A549 (cell line): Measurements from ENCODE around the gene SLC37A1. TPM values are rescaled to one million over a fixed set of nuclear protein-coding genes. Genes with fewer than 3 reads are reported as not detected.

Experiments
- ATAC-seq, 2 experiments: fragments of 200-7000 bp in 1 of 2; fragments of >200 bp in 1 of 2; cut with Nextera tagmentation in 1 of 2; cut with Tn5 transposase in 1 of 2; 3 replicates each; pipeline versions ENCODE4 v1.8.0 to v1.9.1; 2018 to 2020; ENCODE audit warnings: mild to moderate bottlenecking in 1 of 2, moderate library complexity in 1 of 2
- CTCF ChIA-PET: fragments of 300-600 bp; sonication (Branson Sonifier 250); formaldehyde crosslinking; extraction: SDS; loops from one replicate; lab custom pipeline; 2021; ENCODE audit warnings: antibody characterized with exemption, inconsistent platforms; lab: Yijun Ruan, JAX
- POLR2A ChIA-PET: fragments of 350-600 bp; formaldehyde crosslinking; extraction: SDS; loops from one replicate; lab custom pipeline; 2021; ENCODE audit warnings: antibody characterized with exemption, inconsistent platforms; lab: Yijun Ruan, JAX
- DNase-seq, 2 experiments: peaks; one replicate each; pipeline versions ENCODE4 v3.0.0 to v3.0.0-alpha.2; 2011 to 2016; ENCODE audit warnings: low read depth in 1 of 2, low spot score in 1 of 2
- FAIRE-seq: peaks from 2 replicates; lab custom pipeline; 2011; peaks lifted over from hg19 to GRCh38; lab: Jason Lieb, UNC
- H3K27ac ChIP-seq, 2 experiments: fragments of >200 bp; sonication (Bioruptor Twin); formaldehyde crosslinking; 3 replicates each; pipeline ENCODE4 v1.5.1; 2016 to 2017
- H3K4me1 ChIP-seq: fragments of >200 bp; sonication (Bioruptor Twin); formaldehyde crosslinking; 3 replicates; pipeline ENCODE4 v1.6.1; 2016
- H3K4me2 ChIP-seq: fragments of >200 bp; sonication (Bioruptor Twin); formaldehyde crosslinking; 3 replicates; pipeline ENCODE4 v1.6.1; 2016
- H3K4me3 ChIP-seq: fragments of >200 bp; sonication (Bioruptor Twin); formaldehyde crosslinking; 3 replicates; pipeline ENCODE4 v1.5.1; 2016
- H3K9me3 ChIP-seq: fragments of >200 bp; sonication (Bioruptor Twin); formaldehyde crosslinking; 3 replicates; pipeline ENCODE4 v1.6.1; 2016
- CBX2 ChIP-seq: fragments of 200-600 bp; sonication (generic); IDR thresholded peaks from 2 replicates; pipeline ENCODE4 v1.6.1; 2016; ENCODE audit warnings: low read depth, mild to moderate bottlenecking, borderline replicate concordance
- CBX8 ChIP-seq: fragments of 200-600 bp; sonication (generic); IDR thresholded peaks from 2 replicates; pipeline ENCODE4 v1.6.1; 2016
- CEBPB ChIP-seq, 2 experiments: fragments of >200 bp in 1 of 2; sonication (Bioruptor Twin) in 1 of 2; formaldehyde crosslinking in 1 of 2; IDR thresholded peaks; 2 replicates each; pipeline ENCODE4 v1.6.1; 2012 to 2016
- CHD2 ChIP-seq: fragments of 150-350 bp; IDR thresholded peaks from 2 replicates; pipeline ENCODE4 v1.6.1; 2014; ENCODE audit warnings: low read length; ENCODE audit not compliant: partially characterized antibody
- CTCF ChIP-seq: fragments of >200 bp; sonication (Bioruptor Twin); formaldehyde crosslinking; IDR thresholded peaks from 3 replicates; pipeline ENCODE4 v1.5.1; 2016
- EP300 ChIP-seq, 2 experiments: fragments of >200 bp; sonication (Bioruptor Twin); formaldehyde crosslinking; IDR thresholded peaks; 2 replicates in 1 of 2; 3 replicates in 1 of 2; pipeline ENCODE4 v1.6.1; 2016 to 2017
- FOXS1 ChIP-seq: fragments of 250-450 bp; sonication (Bioruptor Pico); IDR thresholded peaks from 2 replicates; pipeline ENCODE4 v1.5.0; 2020; ENCODE audit warnings: mild to moderate bottlenecking, moderate library complexity
- HDAC2 ChIP-seq: fragments of 200-600 bp; sonication (generic); IDR thresholded peaks from 2 replicates; pipeline ENCODE4 v1.6.1; 2016
- HEYL ChIP-seq: fragments of 250-450 bp; sonication (Bioruptor Pico); IDR thresholded peaks from 2 replicates; pipeline ENCODE4 v1.8.0; 2021; ENCODE audit warnings: mild to moderate bottlenecking, moderate library complexity
- HOXA7 ChIP-seq: fragments of 250-450 bp; sonication (Bioruptor Pico); IDR thresholded peaks from 2 replicates; pipeline ENCODE4 v1.5.0; 2020; ENCODE audit warnings: mild to moderate bottlenecking, moderate library complexity
- MAFK ChIP-seq: fragments of 450-650 bp; IDR thresholded peaks from 2 replicates; pipeline ENCODE4 v1.6.1; 2014; ENCODE audit not compliant: partially characterized antibody
- MAZ ChIP-seq: fragments of 150-350 bp; IDR thresholded peaks from 2 replicates; pipeline ENCODE4 v1.6.1; 2014; ENCODE audit warnings: antibody characterized with exemption, low read depth, low read length, borderline replicate concordance
- MYC ChIP-seq: IDR thresholded peaks from 2 replicates; pipeline ENCODE4 v1.6.1; 2012; ENCODE audit warnings: mild to moderate bottlenecking, inconsistent platforms, low read length, improper control_type of control experiment, borderline replicate concordance
- PBX3 ChIP-seq: IDR thresholded peaks from 2 replicates; pipeline ENCODE4 v1.6.1; 2012
- RAD21 ChIP-seq, 2 experiments: fragments of >200 bp in 1 of 2; sonication (Bioruptor Twin) in 1 of 2; formaldehyde crosslinking in 1 of 2; IDR thresholded peaks in 1 of 2; conservative IDR thresholded peaks in 1 of 2; 2 replicates in 1 of 2; 3 replicates in 1 of 2; pipeline ENCODE4 v1.6.1; 2012 to 2018; ENCODE audit warnings: inconsistent platforms in 1 of 2
- RARB ChIP-seq: fragments of 250-450 bp; sonication (Bioruptor Pico); IDR thresholded peaks from 2 replicates; pipeline ENCODE4 v1.8.0; 2021; ENCODE audit warnings: mild to moderate bottlenecking, moderate library complexity
- RCOR1 ChIP-seq: fragments of 150-350 bp; IDR thresholded peaks from 2 replicates; pipeline ENCODE4 v1.6.1; 2014; ENCODE audit warnings: antibody characterized with exemption, low read length, low read depth
- SREBF2 ChIP-seq: fragments of 450-650 bp; IDR thresholded peaks from 2 replicates; pipeline ENCODE4 v1.6.1; 2014; ENCODE audit warnings: mild to moderate bottlenecking, moderate library complexity
- TFCP2L1 ChIP-seq: fragments of 250-450 bp; sonication (Bioruptor Pico); IDR thresholded peaks from 2 replicates; pipeline ENCODE4 v1.5.0; 2021; ENCODE audit warnings: mild to moderate bottlenecking
- ZSCAN20 ChIP-seq: fragments of 250-450 bp; sonication (Bioruptor Pico); IDR thresholded peaks from 2 replicates; pipeline ENCODE4 v1.8.0; 2022; ENCODE audit warnings: mild to moderate bottlenecking, moderate library complexity
- WGBS: methylation state at CpG from one replicate; pipeline ENCODE4 v1.1.6; 2017; ENCODE audit errors: missing lambda C conversion rate; 5-methylcytosine and 5-hydroxymethylcytosine counted together
- polyA plus RNA-seq, 4 experiments: library from polyadenylated mRNA; depleted of rRNA in 3 of 4; stranded (reverse); fragments of >200 nt; fragmentation: RNase III in 1 of 4; extraction: RNeasy Plus Mini Kit Qiagen cat#74134 plus additional on column Dnase treatment in 1 of 4; gene quantifications; 2 replicates in 3 of 4; 3 replicates in 1 of 4; pipeline ENCODE4 v1.2.3, GENCODE V29; 2011 to 2017
- TF ChIP-seq, protein P1 (sequence below): fragments of 450-650 bp; IDR thresholded peaks from 2 replicates; pipeline ENCODE4 v1.6.1; 2014; ENCODE audit warnings: antibody characterized with exemption
- TF ChIP-seq, protein P2 (sequence below): fragments of 250-450 bp; sonication (Bioruptor Pico); IDR thresholded peaks from 2 replicates; pipeline ENCODE4 v1.5.0; 2021; ENCODE audit warnings: mild to moderate bottlenecking, moderate library complexity, borderline replicate concordance
- TF ChIP-seq, protein P3 (sequence below): fragments of >200 bp; sonication (Bioruptor Twin); formaldehyde crosslinking; IDR thresholded peaks from 2 replicates; pipeline ENCODE4 v1.6.1; 2016
- TF ChIP-seq, protein P4 (sequence below): IDR thresholded peaks from 2 replicates; pipeline ENCODE4 v1.6.1; 2012; ENCODE audit warnings: low read depth, borderline replicate concordance

Gene SLC37A1
- polyA plus RNA-seq, 2 of the 4 experiments (the other 2 are of a cell fraction): 1.9 to 2.1 TPM

GRCh38 chr21:42571391-42572150, 57.9 kb downstream of the SLC37A1 start:
- H3K4me3 ChIP-seq: no peak overlapping the region
- no peak overlapping the region for H3K27ac ChIP-seq
- ChIA-PET POLR2A (no interaction called here), CTCF (no interaction called here)
- FAIRE-seq (no peak), DNase-seq (no peak), ATAC-seq (no peak)
- no peaks in the 10 kb centered on the region for H3K4me1 ChIP-seq
- 86% methylated on average over 20 of the region's 20 CpGs for WGBS
- H3K9me3 ChIP-seq: no peaks in the 10 kb centered on the region; the same call in 2 of the 3 replicates
- TF ChIP-seq HOXA7 (CRISPR knock-in tag) (no peak), RAD21 (conservative IDR thresholded peaks at IDR 0.05 in 1 of 2, IDR thresholded peaks at IDR 0.05 in 1 of 2) (no peak), CBX2 (no peak), CHD2 (no peak), ZSCAN20 (CRISPR knock-in tag) (no peak), PBX3 (no peak), CEBPB (IDR thresholded peaks at IDR 0.05) (no peak), FOXS1 (CRISPR knock-in tag) (no peak), EP300 (IDR thresholded peaks at IDR 0.05) (no peak), RARB (no peak), MAFK (no peak), CTCF (no peak), SREBF2 (no peak)
- TF ChIP-seq, protein P1, sequence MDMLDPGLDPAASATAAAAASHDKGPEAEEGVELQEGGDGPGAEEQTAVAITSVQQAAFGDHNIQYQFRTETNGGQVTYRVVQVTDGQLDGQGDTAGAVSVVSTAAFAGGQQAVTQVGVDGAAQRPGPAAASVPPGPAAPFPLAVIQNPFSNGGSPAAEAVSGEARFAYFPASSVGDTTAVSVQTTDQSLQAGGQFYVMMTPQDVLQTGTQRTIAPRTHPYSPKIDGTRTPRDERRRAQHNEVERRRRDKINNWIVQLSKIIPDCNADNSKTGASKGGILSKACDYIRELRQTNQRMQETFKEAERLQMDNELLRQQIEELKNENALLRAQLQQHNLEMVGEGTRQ: no peak
- TF ChIP-seq, protein P2, sequence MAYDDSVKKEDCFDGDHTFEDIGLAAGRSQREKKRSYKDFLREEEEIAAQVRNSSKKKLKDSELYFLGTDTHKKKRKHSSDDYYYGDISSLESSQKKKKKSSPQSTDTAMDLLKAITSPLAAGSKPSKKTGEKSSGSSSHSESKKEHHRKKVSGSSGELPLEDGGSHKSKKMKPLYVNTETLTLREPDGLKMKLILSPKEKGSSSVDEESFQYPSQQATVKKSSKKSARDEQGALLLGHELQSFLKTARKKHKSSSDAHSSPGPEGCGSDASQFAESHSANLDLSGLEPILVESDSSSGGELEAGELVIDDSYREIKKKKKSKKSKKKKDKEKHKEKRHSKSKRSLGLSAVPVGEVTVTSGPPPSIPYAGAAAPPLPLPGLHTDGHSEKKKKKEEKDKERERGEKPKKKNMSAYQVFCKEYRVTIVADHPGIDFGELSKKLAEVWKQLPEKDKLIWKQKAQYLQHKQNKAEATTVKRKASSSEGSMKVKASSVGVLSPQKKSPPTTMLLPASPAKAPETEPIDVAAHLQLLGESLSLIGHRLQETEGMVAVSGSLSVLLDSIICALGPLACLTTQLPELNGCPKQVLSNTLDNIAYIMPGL (CRISPR knock-in tag): no peak
- TF ChIP-seq, protein P3, sequence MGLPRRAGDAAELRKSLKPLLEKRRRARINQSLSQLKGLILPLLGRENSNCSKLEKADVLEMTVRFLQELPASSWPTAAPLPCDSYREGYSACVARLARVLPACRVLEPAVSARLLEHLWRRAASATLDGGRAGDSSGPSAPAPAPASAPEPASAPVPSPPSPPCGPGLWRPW: no peak
- H3K4me2 ChIP-seq: no peak overlapping the region

DNA sequence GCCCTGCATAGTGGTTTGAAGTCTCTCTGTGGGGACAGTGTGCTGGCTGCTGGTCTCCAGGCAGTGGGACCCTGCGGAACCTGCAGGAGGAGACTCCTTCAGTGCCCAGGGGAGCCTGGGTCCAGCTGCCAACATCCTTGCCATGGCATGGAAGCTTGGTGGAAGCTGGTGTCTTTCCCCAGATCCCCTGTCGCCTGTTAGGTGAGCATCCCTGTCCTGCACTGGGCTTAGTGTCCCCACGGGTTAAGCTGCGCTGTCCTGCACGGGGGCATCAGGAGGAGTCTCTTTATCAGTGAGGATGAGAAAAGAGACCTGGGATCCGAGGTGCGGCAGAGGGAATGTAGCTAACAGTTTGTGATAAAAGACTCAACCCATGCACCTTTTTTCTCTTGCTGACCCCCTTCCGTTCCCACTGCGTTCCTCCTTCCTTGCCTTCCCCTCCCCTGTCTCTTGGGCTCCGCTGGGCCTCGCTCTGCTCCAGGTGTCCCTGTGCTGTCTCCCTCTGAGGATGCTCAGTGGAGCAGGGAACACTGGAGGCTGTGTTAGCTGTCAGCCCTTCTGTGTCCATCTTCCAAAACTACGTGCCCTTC, 59.3 kb downstream of the SLC37A1 start:
- FAIRE-seq: no peak
- 81% methylated on average over 10 of the region's 12 CpGs for WGBS
- CTCF ChIA-PET: no interaction called here
- TF ChIP-seq ZSCAN20 (CRISPR knock-in tag) (no peak), MAFK (no peak), CBX2 (no peak), CTCF (no peak), HEYL (CRISPR knock-in tag) (no peak), RCOR1 (no peak), MAZ (no peak), HDAC2 (no peak), MYC (no peak), CBX8 (no peak), TFCP2L1 (CRISPR knock-in tag) (no peak)
- TF ChIP-seq, protein P4, sequence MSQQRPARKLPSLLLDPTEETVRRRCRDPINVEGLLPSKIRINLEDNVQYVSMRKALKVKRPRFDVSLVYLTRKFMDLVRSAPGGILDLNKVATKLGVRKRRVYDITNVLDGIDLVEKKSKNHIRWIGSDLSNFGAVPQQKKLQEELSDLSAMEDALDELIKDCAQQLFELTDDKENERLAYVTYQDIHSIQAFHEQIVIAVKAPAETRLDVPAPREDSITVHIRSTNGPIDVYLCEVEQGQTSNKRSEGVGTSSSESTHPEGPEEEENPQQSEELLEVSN: no peak
- TF ChIP-seq, protein P2 (CRISPR knock-in tag): no peak

More for the DNA sequence above, 59.3 kb downstream of the SLC37A1 start:
- Histone ChIP-seq H3K4me1 (no peaks in the 10 kb centered on the region), H3K9me3 (peaks cover 3% of the 10 kb centered on the region; the same call in 1 of the 3 replicates), H3K4me2 (no peak overlapping the region), H3K4me3 (no peak overlapping the region), H3K27ac (no peak overlapping the region)
- POLR2A ChIA-PET: no interaction called here
- no peak for ATAC-seq
- DNase-seq: no peak
